GM21576 (cell line): ENCODE measurements around the gene AIF1.

Experiments used
- ATAC-seq: cut with Tn5 transposase; IDR thresholded peaks from one replicate; pipeline ENCODE4 v1.9.1; 2021; ENCODE audit warnings: mild to moderate bottlenecking, moderate library complexity; ENCODE audit not compliant: unreplicated experiment

Gene AIF1

DNA sequence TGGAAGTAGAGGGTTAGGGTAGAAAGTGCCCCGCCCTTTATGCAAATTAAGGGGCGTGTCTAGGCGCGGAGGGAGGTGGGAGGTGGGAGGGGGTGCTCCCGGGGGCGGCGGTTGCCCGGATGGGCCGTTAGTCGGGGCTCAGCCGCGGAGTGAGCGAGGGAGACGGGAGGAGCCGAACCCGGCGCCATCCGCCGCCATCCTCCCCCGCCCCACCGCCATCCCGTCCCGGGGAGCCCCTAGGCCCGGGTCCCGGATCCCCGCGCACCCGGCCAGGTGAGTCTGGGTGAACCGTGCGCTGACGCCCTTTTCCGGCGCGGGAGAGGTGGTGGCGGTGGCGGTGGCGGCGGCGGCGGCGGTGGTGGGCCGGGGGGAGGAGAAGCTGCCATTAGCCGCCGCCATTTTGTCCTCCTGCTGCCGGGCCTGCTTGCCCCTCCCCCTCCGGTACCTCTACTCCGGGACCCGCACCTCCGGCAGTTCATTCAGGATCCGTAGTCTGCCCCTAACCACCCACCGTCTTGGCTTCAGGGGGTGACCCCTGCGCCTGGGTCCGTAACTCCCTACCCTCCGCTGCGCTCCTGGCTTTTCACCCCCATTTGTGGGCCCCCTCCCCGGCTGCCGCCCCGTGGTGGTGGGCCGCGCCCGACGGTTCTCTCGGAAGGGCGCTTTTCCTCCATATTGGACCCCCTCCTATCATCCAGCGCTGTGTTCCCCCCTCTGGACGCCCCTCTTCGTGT is 5.7 kb downstream of the AIF1 start, which contains the start of gene PRRC2A:
Gene PRRC2A (plus strand): TSS at position 130 of the 734 bp plus-strand sequence. CDS start 2,075 bp downstream, outside the sequence.
- peak; percentile 26 for ATAC-seq

DNA sequence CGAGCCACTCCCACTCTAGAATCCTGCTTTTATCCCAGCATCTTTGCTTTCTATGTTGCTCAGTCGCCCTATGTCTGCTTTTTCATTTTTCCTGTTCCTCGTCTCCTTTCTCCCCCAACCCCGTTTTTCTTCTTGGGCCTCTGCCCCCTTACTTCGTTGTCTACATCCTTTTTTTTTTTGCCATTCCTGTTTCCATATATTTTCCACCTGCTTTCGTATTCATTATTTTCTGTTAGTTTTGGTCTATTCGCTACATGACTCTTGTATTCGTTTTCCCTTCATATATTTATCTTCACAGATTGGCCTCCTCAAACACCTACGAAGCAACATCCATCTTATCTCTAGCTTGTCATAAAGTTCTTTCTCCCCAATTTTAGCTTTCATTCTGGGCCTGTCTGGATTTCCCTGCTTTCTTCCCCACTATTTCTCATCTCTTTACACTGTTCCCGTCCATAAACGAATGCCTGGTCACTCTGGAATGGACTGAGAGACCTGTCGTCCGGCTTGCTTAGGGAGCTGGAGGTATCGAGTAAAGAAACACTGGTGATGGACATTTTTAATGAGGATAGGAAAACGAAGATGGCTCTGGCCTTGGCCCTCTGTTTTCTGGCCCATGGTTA is 6.4 kb downstream of the AIF1 start:
- ATAC-seq, result no peak

DNA sequence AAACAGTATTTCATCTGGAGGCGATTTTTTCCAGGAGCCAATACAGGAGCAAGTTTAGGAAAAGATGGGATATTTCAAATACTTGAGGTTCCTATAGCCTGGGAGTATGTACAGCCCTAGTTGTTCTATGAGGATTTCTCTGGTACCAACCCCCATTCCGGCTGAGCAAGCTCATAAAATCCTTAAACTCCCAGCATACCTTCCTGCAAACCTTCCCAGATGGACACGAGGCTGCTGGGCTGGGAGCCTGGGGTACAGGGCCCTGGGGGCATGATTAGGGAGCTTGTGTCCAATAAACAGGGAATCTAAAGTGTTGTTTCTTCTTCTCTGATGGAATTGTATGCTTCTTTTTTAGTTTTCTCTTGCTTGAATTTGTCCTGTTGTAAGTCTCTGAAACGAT is 7.0 kb downstream of the AIF1 start:
- ATAC-seq, result no peak

DNA sequence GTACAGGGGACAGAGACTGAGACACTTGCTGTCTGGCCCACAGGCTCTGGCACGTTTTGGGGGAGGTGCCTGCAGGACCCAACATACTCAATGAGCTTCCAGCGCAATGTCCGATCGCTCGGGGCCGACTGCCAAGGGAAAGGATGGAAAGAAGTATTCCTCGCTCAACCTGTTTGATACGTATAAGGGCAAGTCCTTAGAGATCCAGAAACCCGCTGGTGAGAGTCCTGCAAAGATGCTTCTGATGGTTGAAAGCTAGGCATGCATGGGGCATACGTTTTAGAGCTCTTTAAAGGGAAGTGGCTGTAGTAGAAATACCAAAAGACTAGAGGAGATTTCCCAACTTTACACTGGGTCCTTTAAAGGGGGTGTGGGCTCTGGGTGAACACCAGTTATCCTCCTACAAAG is 7.7 kb downstream of the AIF1 start:
- no peak for ATAC-seq

DNA sequence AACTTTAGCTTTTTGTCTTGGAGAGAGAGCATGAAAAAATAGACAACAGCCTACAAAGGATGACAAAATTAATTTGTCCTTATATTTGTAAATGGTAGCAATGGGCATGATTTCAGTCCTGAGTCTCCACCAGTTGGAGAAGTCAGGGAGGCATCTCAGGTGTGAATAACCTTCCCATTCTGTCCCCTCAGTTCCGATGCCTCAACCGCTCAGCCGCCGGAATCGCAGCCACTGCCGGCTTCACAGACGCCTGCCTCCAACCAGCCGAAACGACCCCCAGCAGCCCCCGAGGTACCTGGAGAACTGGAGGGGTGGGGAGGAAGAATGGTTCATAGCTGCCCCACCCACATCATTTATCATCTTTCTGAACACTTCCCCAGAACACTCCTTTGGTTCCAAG is 9.0 kb downstream of the AIF1 start:
- ATAC-seq, result no peak

DNA sequence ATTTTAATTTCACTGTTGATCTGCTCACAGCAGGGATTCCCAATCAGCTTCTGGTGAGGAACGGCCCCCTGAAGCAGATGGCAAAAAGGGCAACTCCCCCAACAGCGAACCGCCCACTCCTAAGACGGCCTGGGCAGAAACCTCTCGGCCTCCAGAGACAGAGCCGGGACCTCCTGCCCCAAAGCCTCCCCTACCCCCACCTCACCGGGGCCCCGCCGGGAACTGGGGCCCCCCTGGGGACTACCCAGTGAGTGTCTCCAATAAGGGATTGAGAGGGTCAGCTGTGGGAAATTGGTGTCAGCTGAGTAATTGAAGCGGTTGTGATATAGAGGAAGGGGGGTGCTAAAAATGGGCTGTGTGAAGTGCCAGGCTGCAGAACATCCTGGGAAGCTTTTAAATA is 11.9 kb downstream of the AIF1 start:
- no peak for ATAC-seq

DNA sequence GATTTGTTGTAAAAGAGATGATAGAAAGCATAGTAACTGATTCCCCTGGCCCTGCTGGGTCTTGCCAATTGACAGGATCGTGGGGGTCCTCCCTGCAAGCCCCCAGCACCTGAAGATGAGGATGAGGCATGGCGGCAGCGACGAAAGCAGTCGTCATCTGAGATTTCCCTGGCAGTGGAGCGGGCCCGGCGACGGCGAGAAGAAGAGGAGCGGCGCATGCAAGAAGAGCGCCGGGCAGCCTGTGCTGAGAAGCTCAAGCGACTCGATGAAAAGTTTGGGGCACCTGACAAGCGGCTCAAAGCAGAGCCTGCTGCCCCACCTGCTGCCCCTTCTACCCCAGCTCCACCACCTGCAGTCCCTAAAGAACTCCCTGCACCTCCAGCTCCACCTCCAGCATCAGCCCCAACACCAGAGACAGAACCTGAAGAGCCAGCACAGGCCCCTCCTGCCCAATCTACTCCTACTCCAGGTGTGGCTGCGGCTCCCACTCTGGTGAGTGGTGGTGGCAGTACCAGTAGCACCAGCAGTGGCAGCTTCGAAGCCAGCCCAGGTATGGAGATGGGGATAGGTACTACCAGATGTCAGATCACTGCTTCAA is 12.8 kb downstream of the AIF1 start:
- ATAC-seq, result no peak

DNA sequence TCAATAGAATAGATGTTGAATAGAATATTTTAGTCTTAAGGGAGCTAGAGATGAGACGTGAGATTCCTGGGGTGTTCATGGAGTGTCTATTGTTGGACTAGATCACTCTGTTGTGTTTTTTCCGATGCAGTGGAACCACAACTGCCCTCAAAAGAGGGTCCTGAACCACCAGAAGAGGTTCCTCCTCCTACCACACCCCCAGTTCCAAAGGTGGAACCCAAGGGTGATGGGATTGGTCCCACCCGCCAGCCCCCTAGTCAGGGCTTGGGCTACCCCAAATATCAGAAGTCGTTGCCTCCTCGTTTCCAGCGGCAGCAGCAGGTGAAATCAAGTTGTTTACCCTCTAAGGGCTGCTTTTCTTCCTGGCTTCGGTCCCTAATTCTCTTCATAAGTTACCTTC is 14.0 kb downstream of the AIF1 start:
- ATAC-seq, result no peak

DNA sequence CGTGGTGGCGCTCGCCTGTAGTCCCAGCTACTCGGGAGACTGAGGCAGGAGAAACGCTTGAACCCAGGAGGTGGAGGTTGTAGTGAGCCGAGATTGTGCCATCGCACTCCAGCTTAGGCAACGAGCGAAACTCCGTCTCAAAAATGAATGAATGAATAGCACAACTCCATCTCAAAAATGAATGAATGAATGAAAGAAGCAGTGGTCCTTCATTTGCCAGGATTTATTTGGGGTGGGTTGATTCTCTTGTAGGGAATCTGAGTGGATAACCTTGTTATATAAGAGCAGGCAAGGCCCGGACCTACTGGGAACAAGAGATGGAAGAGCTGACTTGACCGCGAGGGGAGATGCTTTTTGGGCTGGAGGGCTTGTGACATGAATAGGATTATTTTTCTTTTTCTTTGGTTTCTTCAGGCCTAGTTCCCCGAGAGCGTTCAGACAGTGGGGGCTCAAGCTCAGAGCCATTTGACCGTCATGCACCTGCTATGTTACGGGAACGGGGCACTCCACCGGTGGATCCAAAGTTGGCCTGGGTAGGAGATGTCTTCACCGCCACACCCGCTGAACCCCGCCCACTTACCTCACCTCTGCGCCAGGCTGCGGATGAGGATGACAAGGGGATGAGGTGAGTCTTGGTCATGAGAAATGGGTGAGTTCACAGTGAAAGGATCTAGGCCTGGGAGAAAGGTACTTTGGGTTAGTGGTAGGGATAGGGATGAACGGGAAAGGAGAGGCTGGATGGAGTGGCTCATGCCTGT is 15.3 kb downstream of the AIF1 start:
- ATAC-seq, result no peak

DNA sequence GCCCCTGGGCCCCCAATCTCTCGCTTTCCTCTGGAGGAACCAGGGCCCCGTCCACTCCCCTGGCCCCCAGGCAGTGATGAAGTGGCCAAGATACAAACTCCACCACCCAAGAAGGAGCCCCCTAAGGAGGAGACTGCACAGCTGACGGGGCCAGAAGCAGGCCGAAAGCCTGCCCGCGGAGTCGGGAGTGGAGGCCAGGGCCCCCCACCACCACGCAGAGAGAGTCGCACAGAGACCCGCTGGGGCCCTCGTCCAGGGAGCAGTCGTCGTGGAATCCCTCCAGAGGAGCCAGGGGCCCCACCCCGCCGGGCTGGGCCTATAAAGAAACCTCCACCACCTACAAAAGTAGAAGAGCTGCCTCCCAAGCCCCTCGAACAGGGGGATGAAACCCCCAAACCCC is 16.2 kb downstream of the AIF1 start:
- ATAC-seq, result no peak

DNA sequence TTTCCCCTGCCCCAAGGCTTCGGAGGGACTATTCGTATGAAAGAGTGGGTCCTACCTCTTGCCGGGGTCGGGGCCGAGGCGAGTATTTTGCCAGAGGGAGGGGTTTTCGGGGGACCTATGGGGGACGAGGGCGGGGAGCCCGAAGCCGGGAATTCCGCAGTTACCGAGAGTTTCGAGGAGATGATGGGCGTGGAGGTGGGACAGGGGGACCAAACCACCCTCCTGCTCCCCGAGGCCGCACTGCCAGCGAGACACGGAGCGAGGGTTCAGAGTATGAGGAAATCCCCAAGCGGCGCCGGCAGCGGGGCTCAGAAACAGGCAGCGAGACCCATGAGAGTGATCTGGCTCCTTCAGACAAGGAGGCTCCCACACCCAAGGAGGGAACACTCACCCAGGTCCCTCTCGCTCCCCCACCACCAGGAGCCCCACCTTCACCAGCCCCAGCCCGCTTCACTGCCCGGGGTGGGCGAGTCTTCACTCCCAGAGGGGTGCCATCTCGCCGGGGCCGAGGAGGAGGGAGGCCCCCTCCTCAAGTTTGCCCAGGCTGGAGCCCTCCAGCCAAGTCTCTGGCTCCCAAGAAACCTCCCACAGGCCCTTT is 16.7 kb downstream of the AIF1 start:
- no peak for ATAC-seq

DNA sequence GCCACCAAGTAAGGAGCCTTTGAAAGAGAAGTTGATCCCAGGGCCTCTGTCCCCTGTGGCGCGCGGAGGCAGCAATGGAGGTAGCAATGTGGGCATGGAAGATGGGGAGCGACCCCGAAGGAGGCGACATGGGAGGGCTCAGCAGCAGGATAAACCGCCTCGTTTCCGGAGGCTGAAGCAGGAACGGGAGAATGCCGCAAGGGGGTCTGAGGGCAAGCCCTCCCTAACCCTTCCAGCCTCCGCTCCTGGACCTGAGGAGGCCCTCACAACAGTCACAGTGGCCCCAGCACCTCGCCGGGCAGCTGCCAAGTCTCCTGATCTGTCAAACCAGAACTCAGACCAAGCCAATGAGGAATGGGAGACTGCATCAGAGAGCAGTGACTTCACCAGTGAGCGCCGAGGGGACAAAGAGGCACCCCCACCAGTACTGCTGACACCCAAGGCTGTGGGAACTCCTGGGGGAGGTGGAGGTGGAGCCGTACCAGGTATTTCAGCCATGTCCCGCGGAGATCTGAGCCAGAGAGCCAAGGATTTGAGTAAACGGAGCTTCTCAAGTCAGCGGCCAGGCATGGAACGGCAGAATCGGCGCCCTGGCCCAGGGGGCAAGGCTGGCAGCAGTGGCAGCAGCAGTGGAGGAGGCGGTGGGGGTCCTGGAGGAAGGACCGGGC is 17.4 kb downstream of the AIF1 start:
- ATAC-seq, result no peak

DNA sequence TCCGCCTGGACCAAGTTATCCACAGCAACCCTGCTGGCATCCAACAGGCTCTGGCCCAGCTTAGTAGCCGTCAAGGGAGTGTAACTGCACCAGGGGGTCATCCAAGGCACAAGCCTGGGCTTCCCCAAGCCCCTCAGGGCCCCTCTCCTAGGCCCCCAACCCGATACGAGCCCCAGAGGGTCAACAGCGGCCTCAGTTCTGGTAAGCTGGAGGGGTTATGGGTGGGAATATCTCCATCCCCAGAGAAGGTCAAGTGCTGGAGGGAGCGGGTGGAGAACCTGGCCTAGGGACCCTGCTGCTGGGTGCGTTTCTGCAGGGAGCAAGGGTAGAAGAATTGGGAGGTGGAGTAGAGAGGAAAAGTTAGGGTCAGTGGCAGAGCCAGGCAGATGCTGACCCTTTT is 18.4 kb downstream of the AIF1 start:
- ATAC-seq, result no peak

DNA sequence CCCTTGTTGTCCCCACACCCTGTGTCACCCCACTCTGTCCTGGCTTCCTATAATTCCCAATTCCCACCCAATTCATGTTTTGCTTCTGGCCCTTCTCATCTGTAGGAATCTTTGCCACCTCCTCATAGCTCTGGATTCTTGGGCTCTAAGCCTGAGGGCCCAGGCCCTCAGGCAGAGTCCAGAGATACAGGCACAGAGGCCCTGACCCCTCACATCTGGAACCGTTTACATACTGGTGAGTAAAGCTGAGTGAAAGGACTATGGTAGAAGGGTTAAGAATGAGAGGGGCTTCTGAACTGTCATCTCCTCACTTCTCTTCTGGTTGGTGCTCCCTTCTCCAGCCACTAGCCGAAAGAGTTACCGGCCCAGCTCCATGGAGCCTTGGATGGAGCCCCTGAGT is 19.1 kb downstream of the AIF1 start:
- ATAC-seq, result no peak

DNA sequence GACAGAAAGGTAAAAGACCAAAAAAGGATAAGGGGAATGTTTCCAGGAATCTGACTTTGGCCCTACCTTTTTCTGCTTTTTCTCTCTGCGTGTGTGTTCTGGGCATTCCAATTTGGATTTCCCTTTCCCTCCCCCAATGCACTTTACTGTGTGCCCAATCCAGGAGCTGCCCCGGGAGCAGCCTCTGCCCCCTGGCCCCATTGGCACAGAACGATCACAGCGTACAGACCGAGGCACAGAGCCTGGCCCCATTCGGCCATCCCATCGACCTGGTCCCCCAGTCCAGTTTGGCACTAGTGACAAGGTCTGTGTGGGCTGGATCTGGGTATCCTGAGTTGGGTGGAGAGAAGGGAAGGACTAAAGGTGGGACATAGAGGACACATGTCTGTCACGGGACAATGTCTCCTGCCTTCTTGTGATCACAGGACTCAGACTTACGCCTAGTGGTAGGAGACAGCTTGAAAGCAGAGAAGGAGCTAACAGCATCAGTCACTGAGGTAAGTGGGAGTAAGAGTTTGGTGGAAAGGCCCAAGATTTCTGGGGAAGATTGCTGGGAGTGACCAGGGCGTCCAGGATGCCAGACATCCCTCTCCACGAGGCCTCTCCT is 20.0 kb downstream of the AIF1 start:
- ATAC-seq, result no peak

DNA sequence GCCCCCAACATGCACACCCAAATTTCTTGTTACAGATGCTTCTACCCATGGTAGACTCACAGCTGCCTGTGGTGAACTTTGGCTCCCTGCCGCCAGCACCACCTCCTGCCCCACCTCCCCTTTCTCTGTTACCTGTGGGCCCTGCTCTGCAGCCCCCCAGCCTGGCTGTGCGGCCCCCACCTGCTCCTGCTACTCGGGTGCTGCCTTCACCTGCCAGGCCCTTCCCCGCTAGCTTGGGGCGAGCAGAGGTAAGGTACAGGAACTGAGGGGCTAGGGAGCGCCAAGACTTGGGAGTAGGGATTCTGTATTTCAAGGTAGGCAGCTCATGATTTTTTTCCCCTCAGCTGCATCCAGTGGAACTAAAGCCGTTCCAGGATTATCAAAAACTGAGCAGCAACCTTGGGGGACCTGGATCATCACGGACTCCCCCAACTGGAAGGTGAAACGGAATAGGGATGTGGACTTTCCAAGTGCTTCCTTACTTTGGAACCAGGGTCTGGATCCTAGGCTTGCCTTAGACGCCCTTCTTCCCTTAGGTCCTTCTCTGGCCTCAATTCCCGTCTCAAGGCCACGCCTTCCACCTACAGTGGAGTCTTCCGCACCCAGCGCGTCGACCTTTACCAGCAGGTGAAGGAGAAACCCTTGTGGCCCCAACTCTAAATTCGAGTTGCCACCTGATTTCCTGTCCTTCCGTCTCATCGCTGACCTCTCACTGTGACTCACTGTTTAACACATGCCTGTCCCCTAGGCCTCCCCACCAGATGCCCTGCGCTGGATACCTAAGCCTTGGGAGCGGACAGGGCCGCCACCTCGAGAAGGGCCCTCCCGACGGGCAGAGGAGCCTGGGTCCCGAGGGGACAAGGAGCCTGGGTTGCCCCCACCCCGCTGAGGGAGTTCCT is 21.9 kb downstream of the AIF1 start:
- ATAC-seq, result no peak

DNA sequence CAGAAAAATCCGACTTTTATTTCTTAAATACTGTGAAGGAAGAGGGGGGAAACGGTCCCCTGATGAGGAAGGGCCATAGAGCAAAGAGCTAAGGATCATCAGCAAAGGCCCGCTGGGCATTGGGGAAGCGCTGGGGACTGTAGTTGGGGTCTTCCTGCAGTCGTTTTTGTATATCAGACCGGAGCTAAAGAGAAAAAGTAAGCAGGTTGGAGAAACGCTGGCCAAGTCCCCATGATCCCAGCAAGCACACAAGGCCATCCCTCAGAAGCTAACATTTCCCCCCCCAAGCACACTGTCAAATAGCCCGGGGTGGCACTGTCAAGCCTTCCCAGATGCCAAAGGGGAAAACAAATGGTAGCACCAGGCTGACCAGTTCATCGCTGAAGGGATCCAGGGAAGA is 24.0 kb downstream of the AIF1 start:
- ATAC-seq, result no peak

DNA sequence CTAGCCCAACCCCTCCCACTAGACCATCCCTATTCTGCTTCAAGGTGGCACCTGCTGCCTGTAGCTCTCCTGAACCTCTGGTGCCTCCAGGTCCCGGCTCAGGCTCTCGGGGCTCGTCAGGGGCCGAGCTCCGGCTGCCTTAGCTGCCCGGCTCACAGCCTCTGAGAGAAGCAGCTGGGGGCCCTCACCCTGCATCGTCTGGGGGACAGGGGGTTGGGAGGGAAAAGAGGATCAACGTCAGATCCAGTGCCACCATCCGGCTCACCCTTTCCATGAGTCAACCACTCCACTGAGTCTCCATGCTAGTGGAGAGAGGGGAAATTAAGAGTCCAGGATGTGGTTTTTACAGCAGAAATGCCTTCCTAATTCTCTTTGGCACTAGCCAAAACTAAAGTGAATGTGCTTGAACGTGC is 24.4 kb downstream of the AIF1 start:
- ATAC-seq, result no peak

DNA sequence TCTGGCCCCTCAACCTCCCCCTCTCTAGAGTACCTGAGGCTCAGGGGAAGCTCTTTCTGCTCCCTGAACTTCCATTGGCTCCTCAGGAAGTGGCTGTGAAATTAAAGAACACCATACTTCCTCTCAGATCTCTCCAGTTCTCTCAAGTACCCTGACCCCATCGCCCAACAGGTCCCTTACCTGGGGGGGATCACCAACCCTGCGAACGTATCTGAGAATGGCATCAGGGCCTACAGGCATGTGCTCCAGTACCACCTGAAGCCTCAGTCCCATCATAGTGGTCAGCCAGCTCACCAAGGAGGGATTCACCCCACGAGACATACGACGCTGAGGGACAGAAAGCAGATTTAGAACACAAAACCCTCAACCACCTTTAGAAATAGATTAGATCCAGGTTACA is 25.6 kb downstream of the AIF1 start:
- no peak for ATAC-seq
